B cell (primary cell): Measurements from ENCODE around the gene NOL4L. TPM values are rescaled to one million over a fixed set of nuclear protein-coding genes. Genes with fewer than 3 reads are reported as not detected.

Experiments
- ATAC-seq: fragments of 200-7000 bp; cut with Tn5 transposase; one replicate; pipeline ENCODE4 v1.10.0; 2021; ENCODE audit warnings: low read depth, mild to moderate bottlenecking, moderate number of reproducible peaks, moderate library complexity
- CTCF ChIA-PET: fragments of 350-600 bp; sonication (Branson Sonifier 250); formaldehyde crosslinking; loops from one replicate; lab custom pipeline; 2021; ENCODE audit warnings: antibody characterized with exemption, inconsistent platforms; lab: Charles Lee
- POLR2A ChIA-PET: fragments of 350-600 bp; sonication (Branson Sonifier 250); formaldehyde crosslinking; loops from one replicate; lab custom pipeline; 2021; ENCODE audit warnings: antibody characterized with exemption; lab: Charles Lee
- DNase-seq: peaks from one replicate; pipeline ENCODE4 v3.0.0; 2013
- H2AFZ ChIP-seq: 2 replicates; pipeline ENCODE4 v1.6.1; 2012; ENCODE audit warnings: mild to moderate bottlenecking, low read depth, low read length; ENCODE audit not compliant: insufficient read depth, poor library complexity, severe bottlenecking
- H3K27ac ChIP-seq, 2 donors: 1 replicate in 1 of 2; 2 replicates in 1 of 2; pipeline ENCODE4 v1.5.1; 2012 to 2013; ENCODE audit warnings: low read length in 2 of 2, mild to moderate bottlenecking in 2 of 2, moderate library complexity in 1 of 2
- H3K27me3 ChIP-seq, 4 experiments: fragments of 200-600 bp in 1 of 4; sonication (generic) in 1 of 4; replicated peaks in 1 of 4; 1 replicate in 2 of 4; 2 replicates in 2 of 4; pipeline versions ENCODE4 v1.6.1 to v1.7.0; 2013 to 2016; ENCODE audit warnings: low read length in 3 of 4, mild to moderate bottlenecking in 2 of 4, mixed read lengths in 1 of 4, moderate library complexity in 1 of 4; ENCODE audit not compliant: insufficient read depth in 4 of 4, control insufficient read depth in 3 of 4; ENCODE audit errors: control extremely low read depth in 1 of 4
- H3K36me3 ChIP-seq, 2 experiments: replicated peaks in 1 of 2; 1 replicate in 1 of 2; 2 replicates in 1 of 2; pipeline versions ENCODE4 v1.6.1 to v1.7.1; 2013; ENCODE audit warnings: low read length in 1 of 2; ENCODE audit not compliant: insufficient read depth in 2 of 2, control insufficient read depth in 1 of 2; ENCODE audit errors: control extremely low read depth in 1 of 2, extremely low read depth in 1 of 2
- H3K4me1 ChIP-seq, 2 donors: fragments of 200-600 bp in 1 of 2; sonication (generic) in 1 of 2; 1 replicate in 1 of 2; 2 replicates in 1 of 2; pipeline versions ENCODE4 v1.5.1 to v1.6.1; 2013 to 2017; ENCODE audit warnings: low read length in 2 of 2; ENCODE audit not compliant: control insufficient read depth in 2 of 2, insufficient read depth in 2 of 2
- H3K4me2 ChIP-seq: replicated peaks from 2 replicates; pipeline ENCODE3; 2012; ENCODE audit warnings: mild to moderate bottlenecking, low read depth, low read length; ENCODE audit not compliant: poor library complexity, severe bottlenecking
- H3K4me3 ChIP-seq, 5 experiments: fragments of 200-600 bp in 1 of 5; sonication (generic) in 1 of 5; 1 replicate in 3 of 5; 2 replicates in 2 of 5; pipeline versions ENCODE4 v1.5.1 to v1.7.0; 2011 to 2016; ENCODE audit warnings: low read length in 4 of 5, mild to moderate bottlenecking in 4 of 5, low read depth in 2 of 5, control low read depth in 1 of 5, moderate library complexity in 1 of 5; ENCODE audit not compliant: insufficient read depth in 1 of 5; ENCODE audit errors: control extremely low read depth in 1 of 5, extremely low read depth in 1 of 5
- H3K79me2 ChIP-seq: fragments of 200-600 bp; sonication (generic); one replicate; pipeline ENCODE4 v1.6.0; 2016; ENCODE audit warnings: low read length; ENCODE audit not compliant: control insufficient read depth, insufficient read depth
- H3K9ac ChIP-seq: fragments of 200-600 bp; sonication (generic); 2 replicates; pipeline ENCODE4 v1.6.1; 2017; ENCODE audit warnings: mild to moderate bottlenecking, low read length, moderate library complexity
- H3K9me3 ChIP-seq, 3 donors: one replicate each; pipeline versions ENCODE4 v1.6.1 to v1.7.1; 2013; ENCODE audit warnings: low read length in 2 of 3; ENCODE audit not compliant: control insufficient read depth in 2 of 3, insufficient read depth in 1 of 3; ENCODE audit errors: control extremely low read depth in 1 of 3
- H4K20me1 ChIP-seq: 2 replicates; pipeline ENCODE4 v1.6.0; 2012; ENCODE audit warnings: mild to moderate bottlenecking, low read length; ENCODE audit not compliant: insufficient read depth, control insufficient read depth, poor library complexity, severe bottlenecking
- H3K27ac Mint-ChIP-seq: one replicate; pipeline ENCODE4 v1.8.0; 2021; ENCODE audit warnings: mixed read lengths
- H3K27me3 Mint-ChIP-seq: one replicate; pipeline ENCODE4 v1.8.0; 2021; ENCODE audit warnings: mixed read lengths
- H3K4me1 Mint-ChIP-seq: one replicate; pipeline ENCODE4 v1.8.0; 2021; ENCODE audit warnings: mixed read lengths
- H3K4me3 Mint-ChIP-seq: one replicate; pipeline ENCODE4 v1.8.0; 2021; ENCODE audit warnings: mixed read lengths
- H3K9me3 Mint-ChIP-seq: one replicate; pipeline ENCODE4 v1.8.0; 2022; ENCODE audit warnings: mixed read lengths; ENCODE audit not compliant: insufficient read depth
- CTCF ChIP-seq: fragments of 200-600 bp; IDR thresholded peaks from one replicate; pipeline ENCODE4 v1.8.0; 2022; ENCODE audit warnings: antibody characterized with exemption, mild to moderate bottlenecking
- EZH2 ChIP-seq: IDR thresholded peaks from 2 replicates; pipeline ENCODE4 v1.6.1; 2012; ENCODE audit warnings: borderline replicate concordance, low read depth, mild to moderate bottlenecking, moderate library complexity, low read length; ENCODE audit not compliant: insufficient read depth, poor library complexity, severe bottlenecking
- WGBS: methylation state at CpG from one replicate; pipeline ENCODE4 v1.1.5; 2013; ENCODE audit warnings: missing lambda C conversion rate; ENCODE audit not compliant: insufficient coverage; 5-methylcytosine and 5-hydroxymethylcytosine counted together
- intact Hi-C: fragments of 100-400 bp; cut with micrococcal nuclease; formaldehyde crosslinking; loops from one replicate; pipeline ENCODE4 v1.10.0; 2022
- polyA plus RNA-seq: library from polyadenylated mRNA; depleted of rRNA; stranded (reverse); fragments of >200 nt; gene quantifications from 2 replicates; pipeline ENCODE4 v1.2.3, GENCODE V29; 2012
- total RNA-seq, 2 donors: library from RNA; stranded (reverse); fragments of 120-200 nt in 1 of 2; gene quantifications; 1 replicate in 1 of 2; 2 replicates in 1 of 2; pipeline versions ENCODE4 v1.2.3 to v1.2.4, GENCODE V29; 2013 to 2022

The NOL4L gene
- total and polyA plus RNA-seq, 2 donors (not counting 1 experiment from before 2014, with no cell fraction given), result 6.5 to 7.9 TPM

DNA sequence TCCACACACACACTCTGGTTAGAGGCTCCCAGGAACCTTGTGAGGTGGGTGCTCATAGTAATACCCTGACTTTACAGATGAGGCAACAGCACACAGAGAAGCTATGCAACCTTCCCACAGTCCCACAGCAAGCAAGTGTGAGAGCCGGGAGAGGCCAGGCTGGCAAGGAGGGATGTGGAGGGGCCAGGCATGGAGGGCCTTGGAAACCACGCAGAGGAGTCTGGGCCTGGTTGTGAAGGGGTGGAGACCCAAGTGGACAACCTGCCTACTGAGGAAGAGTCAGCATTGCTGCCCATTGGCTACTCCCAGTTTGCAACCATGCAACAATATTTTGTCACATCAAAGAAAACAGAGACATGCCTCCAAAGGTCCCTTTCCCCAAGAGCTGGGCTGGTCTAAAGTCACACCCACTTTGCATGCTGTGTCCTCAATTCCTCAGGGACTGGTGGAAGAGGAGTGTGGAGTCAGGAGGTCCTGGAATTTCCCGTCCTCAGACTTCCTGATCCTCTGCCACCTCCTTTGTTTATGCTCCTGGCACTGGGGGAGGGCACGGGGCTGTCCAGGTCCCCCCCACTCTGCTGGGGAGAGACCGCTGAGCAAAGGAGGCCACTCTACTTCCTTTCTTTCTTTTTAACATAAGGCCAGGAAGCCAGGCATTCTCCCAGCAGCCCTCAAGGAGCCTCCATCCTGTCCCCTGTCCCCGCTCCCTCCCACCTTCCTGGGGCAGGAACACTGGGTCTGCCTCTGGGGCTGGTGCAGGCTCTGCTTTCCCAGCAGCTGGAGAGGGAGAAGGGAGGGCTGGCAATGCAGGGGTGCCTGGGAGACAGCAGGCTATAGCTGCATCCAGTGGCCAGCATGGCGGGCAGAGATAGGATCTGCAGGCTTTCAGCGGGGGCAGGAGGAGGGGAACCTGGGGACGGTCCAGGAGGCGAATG lies 68.3 kb downstream of the NOL4L start:
- no peak overlapping the region for H3K9ac ChIP-seq
- H4K20me1 ChIP-seq, result peaks cover 6% of the 10 kb centered on the region
- H3K27ac ChIP-seq, result no peak overlapping the region
- Mint-ChIP-seq H3K4me3 (no peak overlapping the region), H3K27me3 (no peaks in the 10 kb centered on the region), H3K9me3 (no peaks in the 10 kb centered on the region), H3K27ac (no peak overlapping the region), H3K4me1 (peaks cover 10% of the 10 kb centered on the region)
- no peak overlapping the region for H2AFZ ChIP-seq
- no peak overlapping the region for H3K4me2 ChIP-seq
- ChIA-PET CTCF (interaction anchor here (15.3 kb wide), 1 partner anchor 135 kb away, joined by 313 read pairs; no protein-coding TSS in a partner anchor), POLR2A (no interaction called here)
- ATAC-seq (no peak), DNase-seq (no peak)
- intact Hi-C loops, result no loop called here
- 76% methylated on average over 6 of the region's 10 CpGs for WGBS
- no peaks in the 10 kb centered on the region for H3K27me3 ChIP-seq
- no peak overlapping the region for H3K4me3 ChIP-seq
- TF ChIP-seq CTCF (no peak), EZH2 (no peak)
- H3K9me3 ChIP-seq, result no peaks in the 10 kb centered on the region
- peaks cover 6 to 8% of the 10 kb centered on the region in 2 donors for H3K4me1 ChIP-seq
- H3K79me2 ChIP-seq, result peaks cover 4% of the 10 kb centered on the region
- H3K36me3 ChIP-seq, result peaks cover 0 to 3% of the 10 kb centered on the region in 2 experiments

DNA sequence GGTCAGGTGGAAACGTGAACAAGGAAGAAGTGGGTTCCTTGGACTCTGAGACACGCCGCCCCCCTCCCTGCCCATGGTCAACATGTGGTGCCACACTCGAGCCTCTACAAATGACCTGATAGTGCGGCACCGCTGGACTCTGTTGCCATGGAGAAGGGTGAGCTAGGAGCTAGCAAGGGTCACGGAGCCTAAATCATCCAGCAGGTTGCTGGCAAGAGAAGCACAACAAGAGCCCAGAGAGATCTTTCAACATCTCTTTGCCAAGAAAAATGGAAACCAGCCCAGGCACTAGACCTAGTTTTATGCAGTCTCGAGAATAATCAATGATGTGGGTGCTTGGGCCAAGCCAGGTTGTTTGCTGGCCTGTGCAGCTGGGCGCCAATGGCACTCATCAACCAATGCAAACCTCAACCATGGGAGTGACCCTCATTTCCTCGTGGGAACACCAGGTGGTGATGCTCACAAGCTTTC lies 69.5 kb downstream of the NOL4L start:
- Histone ChIP-seq H3K36me3 (peaks cover 0 to 3% of the 10 kb centered on the region in 2 experiments), H3K27ac (no peak overlapping the region), H2AFZ (no peak overlapping the region), H4K20me1 (no peaks in the 10 kb centered on the region), H3K4me3 (no peak overlapping the region), H3K9me3 (no peaks in the 10 kb centered on the region), H3K9ac (no peak overlapping the region), H3K79me2 (peaks cover 4% of the 10 kb centered on the region), H3K27me3 (no peaks in the 10 kb centered on the region), H3K4me1 (peaks cover 8 to 9% of the 10 kb centered on the region in 2 donors), H3K4me2 (no peak overlapping the region)
- Mint-ChIP-seq H3K4me1 (peaks cover 11% of the 10 kb centered on the region), H3K27ac (no peak overlapping the region), H3K27me3 (no peaks in the 10 kb centered on the region), H3K4me3 (no peak overlapping the region), H3K9me3 (no peaks in the 10 kb centered on the region)
- POLR2A ChIA-PET, result no interaction called here
- WGBS, result 94% methylated on average over 9 of the region's 10 CpGs
- DNase-seq, result no peak
- CTCF ChIA-PET, result interaction anchor here (15.3 kb wide), 1 partner anchor 136 kb away, joined by 313 read pairs; no protein-coding TSS in a partner anchor
- no peak for TF ChIP-seq CTCF
- no peak for TF ChIP-seq EZH2
- ATAC-seq, result no peak
- intact Hi-C loops, result no loop called here
